GM20431 (cell line): Measurements from ENCODE around the gene ITIH5.
"Not testable (repeated sequence)": the region's sequence is repeated elsewhere in the genome, so short reads cannot be mapped to it uniquely, and the experiment has no call there.

ENCODE experiments used
- in situ Hi-C: fragments of 300-500 bp; cut with MseI, MboI; formaldehyde crosslinking; loops from one replicate; pipeline ENCODE4 v1.15.0; 2020; ENCODE audit warnings: low sequenced_read_pairs; ENCODE audit not compliant: unreplicated experiment

The ITIH5 gene

DNA sequence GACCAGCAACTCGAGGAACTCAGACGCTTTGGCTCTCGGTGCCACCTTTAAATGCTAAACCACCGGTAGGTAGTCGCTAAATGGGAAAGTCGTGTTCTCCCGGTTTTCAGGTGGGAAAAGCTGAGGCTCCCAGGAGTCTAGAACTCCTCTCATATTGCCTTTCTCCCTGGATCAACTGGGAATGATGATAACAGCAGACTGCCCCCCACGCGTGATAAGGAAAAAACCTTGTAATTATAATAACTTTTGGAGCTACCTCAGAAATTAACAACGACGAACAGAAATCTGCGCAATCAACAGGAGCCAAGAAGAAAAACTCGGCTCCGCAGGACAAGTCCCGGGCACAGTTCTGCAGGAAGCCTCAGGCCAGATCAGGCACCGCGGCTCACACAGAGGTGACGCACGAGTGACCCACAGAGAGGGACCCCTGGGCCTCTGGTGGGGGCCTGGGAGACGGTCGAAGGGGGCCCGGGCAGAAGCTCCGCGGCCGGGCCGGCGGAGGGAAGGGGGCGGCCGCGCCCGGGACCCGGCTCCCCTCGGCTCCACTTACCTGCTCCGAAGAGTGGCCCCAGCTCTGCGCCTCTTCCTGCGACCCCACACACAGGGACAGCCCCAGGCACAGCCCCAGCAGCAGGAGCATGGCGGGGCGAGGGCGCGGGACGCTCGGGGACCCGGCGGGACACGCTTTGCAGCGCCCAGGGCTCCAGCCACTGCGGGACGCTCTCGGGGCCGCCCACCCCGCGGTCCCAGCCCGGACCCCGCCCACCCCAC lies at the start of gene ITIH5:
ITIH5 (minus strand) TSS at position 714 of the 771 bp plus-strand sequence; CDS start at position 640, 74 bp downstream.
- in situ Hi-C loops: no loop called here

DNA sequence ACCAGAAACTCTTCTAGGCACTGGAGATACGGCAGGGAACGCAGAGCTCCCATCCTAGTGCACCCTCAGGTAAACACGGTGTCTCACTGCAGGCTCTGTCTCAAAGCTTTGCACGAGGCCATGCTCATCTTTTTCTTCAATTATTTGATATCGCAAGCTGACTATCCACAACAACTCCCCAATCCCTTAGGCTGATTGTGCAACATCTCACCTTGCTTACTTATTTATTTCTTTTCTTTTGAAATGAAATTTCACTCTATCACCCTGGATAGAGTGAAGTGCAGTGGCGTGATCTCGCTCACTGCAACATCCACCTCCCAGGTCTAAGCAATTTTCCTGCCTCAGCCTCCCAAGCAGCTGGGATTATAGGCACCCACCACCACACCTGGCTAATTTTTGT lies 48.7 kb upstream of the ITIH5 start:
- in situ Hi-C loops: no loop called here

GRCh38 chr10:7711075-7711474 lies 44.3 kb upstream of the ITIH5 start:
- in situ Hi-C loops: not testable (repeated sequence)

- in situ Hi-C loops: no loop called here
These were observed 43.7 kb upstream of the ITIH5 start for GRCh38 chr10:7710446-7710845.

DNA sequence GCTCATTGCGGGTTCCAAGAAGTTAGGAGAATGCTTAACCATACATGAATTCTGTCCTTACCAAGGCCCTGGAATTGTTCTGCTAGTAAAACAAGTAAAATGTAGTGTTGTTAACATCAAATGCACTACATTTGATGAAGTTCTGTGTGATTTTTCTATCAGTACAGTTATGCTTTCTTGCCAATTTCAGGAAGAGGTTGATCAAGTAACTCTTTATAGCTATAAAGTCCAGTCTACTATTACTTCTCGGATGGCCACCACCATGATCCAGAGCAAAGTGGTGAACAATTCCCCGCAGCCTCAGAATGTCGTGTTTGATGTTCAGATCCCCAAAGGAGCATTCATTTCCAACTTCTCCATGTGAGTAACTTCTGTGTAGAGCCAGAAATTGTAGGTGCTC lies 42.1 kb upstream of the ITIH5 start:
- in situ Hi-C loops: no loop called here

DNA sequence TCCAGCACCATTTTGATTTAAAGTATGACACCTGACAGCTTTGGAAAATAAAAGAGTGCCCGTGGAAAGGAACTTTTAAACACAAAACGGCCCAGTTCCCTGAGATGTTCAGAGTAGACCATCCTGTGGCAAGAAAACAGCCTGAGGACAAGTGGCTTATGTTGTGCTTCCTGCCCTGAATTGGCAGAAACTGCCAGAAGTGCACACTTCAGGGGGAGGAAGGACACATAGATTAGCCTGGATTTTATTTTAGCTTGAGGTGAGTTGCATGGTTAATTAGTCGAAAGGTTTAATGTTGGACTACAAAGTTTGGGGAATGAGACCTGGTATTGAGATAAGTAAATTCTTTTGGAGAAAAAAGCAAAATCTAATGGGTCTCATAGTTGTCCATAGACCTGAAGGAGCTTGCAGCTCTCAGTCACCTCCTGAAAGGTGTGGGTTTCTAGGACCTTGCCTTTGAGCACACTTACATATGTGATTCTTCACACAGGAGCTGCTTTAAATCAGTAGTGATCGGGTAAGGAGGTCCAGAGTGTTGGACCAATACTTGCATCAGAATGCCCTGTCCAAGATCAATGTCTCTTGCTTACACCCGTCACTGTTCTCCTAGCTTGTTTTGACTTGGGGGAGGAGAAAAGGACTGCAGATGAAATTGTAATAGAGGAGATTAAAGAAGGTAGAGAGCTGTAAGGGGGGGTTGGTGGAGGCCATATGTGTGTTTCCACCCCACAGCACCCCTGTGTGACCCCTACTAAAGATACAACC lies 41.3 kb upstream of the ITIH5 start:
- in situ Hi-C loops: no loop called here

DNA sequence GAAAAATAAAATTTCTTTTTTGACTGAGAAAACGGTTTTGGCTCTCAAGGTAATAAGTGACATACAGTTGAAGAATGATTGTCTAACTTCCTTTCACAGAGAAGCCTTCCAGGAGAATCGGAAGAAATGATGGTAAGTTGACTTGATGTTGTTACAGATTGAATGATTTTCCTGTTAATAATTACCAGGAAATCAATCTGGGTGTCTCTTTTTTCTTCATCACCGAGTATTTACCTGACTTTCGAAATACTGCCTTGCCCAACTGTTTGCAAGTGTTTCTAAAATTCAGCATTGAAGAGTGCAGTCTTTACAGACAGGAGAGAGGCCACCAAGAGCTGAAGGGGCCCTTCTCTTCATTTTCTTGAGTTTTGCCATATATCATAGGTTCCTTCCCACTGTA lies 40.3 kb upstream of the ITIH5 start:
- in situ Hi-C loops: no loop called here

DNA sequence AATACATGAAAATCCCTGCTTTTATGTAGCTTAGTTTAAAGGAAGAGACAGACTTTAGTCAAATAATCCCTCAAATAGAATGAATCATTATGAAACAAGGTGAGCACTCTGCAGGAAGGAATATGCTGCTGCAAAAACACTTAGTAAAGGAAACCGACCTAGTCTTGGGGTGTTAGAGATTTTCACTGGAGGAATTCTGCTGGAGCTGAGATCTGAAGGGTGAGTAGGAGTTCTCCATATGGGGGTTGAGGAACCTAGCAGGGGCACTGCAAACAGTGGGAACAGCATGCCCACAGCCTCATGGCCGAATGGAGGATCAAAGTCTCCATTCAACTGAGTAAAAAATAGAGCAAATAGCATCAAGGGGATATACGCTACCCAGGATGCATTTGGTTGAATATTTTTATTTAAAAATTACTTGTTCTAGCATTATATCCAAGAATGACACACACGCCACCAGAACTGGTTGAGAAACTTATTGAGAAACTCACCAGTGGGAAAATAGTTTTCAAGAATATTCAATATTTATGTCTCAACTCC lies 39.8 kb upstream of the ITIH5 start:
- in situ Hi-C loops: no loop called here

DNA sequence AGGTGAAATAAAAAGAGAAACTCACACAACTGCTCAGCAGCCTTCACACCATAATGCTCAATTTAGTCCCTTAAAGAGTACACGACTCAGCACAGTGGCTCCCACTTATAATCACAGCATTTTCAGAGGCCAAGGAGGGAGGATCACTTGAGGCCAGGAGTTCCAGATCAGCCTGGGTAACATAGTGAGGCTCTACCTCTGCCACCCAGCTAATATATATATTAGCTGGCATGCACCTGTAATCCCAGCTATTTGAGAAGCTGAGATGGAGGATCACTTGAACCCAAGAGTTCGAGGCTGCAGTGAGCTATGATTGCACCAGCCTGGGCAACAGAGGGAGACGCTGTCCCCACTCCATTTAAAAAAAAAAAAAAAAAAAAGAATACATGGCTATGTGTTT lies 38.6 kb upstream of the ITIH5 start:
- in situ Hi-C loops: no loop called here

GRCh38 chr10:7704071-7705016 lies 37.6 kb upstream of the ITIH5 start:
- in situ Hi-C loops: no loop called here

- in situ Hi-C loops: no loop called here
These were observed 36.4 kb upstream of the ITIH5 start, which contains the start of gene ITIH2 for GRCh38 chr10:7703140-7703539. ITIH2 (plus strand) TSS chr10:7703316; CDS start chr10:7703435, 119 bp downstream.

GRCh38 chr10:7702288-7702812 lies 35.6 kb upstream of the ITIH5 start:
- in situ Hi-C loops: no loop called here

DNA sequence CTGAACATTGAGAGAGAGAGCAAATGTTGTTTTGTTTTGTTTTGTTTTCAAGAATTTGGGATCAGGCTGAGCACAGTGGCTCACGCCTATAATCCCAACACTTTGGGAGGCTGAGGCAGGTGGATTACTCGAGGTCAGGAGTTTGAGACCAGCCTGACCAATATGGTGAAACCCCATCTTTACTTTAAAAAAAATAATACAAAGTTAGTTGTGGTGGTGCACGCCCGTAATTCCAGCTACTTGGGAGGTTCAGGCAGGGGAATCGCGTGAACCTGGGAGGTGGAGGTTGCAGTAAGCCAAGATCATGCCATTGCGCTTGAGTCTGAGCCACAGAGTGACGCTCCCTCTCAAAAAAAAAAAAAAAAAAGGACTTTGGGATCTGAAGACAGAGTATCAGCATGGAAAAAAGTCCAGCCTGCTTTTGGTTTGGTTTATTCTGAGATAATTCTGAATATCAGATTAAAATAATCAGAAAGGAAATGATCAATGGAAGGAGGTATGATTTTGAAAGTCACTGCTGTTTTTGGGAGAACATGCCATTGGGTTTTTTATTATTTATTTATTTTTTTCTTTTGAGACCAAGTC lies 34.5 kb upstream of the ITIH5 start:
- in situ Hi-C loops: no loop called here

DNA sequence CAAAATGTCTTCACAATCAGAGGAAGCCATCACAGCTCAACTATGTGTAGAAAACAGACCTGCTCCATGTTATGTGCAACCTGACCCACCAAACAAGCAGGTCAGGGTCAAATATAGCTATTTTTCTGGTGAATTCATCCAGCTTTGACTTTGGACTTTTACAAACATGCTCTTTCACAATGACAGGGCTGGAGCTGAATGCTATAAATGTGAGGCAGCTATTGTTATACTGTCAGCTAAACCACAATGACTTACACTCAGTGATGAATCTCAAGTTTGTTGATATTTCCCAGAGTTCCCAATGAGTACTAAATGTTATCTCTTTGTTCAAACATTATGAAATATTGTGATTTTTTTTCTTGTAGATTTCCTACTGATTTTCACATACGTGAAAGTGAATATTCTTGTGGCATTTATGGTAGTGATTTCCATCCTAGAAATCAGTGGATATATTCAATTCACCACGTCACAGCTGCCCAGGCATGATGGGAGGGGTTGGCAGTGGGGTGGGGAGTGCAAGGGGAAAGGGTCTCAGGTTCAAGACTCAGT lies 33.9 kb upstream of the ITIH5 start:
- in situ Hi-C loops: no loop called here

DNA sequence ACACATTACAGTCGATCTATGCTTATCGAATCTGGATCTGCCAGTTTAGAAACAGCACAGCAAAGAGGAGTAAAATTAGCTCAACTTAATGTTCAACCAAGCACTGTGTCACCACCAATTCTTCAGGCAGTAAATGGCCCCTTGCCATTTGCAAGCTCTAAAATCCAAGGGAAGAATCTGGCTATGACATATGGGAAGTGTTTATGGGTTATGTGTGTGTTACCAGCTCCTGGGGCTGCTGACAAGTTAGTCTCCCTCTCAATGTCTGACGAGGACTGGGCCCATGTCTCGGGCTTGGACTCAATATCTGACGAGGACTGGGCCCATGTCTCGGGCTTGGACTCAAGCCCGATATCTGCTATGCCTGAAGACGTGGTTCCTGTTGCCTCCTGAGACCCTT lies 30.7 kb upstream of the ITIH5 start:
- in situ Hi-C loops: no loop called here

GRCh38 chr10:7696545-7696944 lies 29.8 kb upstream of the ITIH5 start:
- in situ Hi-C loops: no loop called here

DNA sequence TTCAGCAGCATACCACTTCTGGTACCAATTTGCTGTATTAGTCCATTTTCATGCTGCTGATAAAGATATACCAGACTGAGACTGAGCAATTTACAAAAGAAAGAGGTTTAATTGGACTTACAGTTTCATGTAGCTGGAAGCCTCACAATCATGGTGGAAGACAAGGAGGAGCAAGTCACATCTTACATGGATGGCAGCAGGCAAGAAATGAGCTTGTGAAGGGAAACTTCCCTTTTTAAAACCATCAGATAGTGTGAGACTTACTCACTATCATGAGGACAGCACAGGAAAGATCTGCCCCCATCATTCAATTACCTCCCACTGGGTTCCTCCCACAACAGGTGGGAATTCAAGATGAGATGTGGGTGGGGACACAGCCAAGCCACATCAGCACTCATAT lies 26.4 kb upstream of the ITIH5 start:
- in situ Hi-C loops: not testable (repeated sequence)

DNA sequence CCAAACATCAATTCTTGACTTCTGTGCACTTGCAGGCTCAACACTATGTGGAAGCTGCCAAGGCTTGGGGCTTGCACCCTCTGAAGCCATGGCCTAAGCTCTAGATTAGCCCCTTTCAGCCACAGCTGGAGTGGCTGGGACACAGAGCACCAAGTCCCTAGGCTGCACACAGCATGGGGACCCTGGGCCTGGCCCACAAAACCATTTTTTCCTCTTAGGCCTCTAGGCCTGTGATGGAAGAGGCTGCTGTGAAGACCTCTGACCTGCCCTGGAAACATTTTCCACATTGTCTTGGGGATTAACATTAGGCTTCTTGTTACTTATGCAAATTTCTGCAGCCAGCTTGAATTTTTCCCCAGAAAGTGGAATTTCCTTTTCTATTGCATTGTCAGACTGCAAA lies 25.6 kb upstream of the ITIH5 start:
- in situ Hi-C loops: not testable (repeated sequence)

- in situ Hi-C loops: not testable (repeated sequence)
These were observed 24.3 kb upstream of the ITIH5 start for GRCh38 chr10:7690885-7691597.
